Tibial artery (tissue), 4 donors: ENCODE measurements around the gene SF1.

Experiments used
- DNase-seq, 2 donors: peaks; one replicate each; pipeline ENCODE4 v3.0.0-alpha.2; 2019
- H3K27ac ChIP-seq, 2 donors: fragments of 200-600 bp; sonication (generic) in 1 of 2; 1 replicate in 1 of 2; 2 replicates in 1 of 2; pipeline ENCODE4 v1.5.1; 2018 to 2019; ENCODE audit warnings: mild to moderate bottlenecking in 1 of 2
- H3K27me3 ChIP-seq, 2 donors: fragments of 200-600 bp; sonication (generic) in 1 of 2; one replicate each; pipeline versions ENCODE4 v1.5.1 to v1.6.0; 2016 to 2019
- H3K36me3 ChIP-seq, 3 donors: fragments of 200-600 bp; sonication (generic) in 2 of 3; one replicate each; pipeline ENCODE4 v1.5.1; 2016 to 2019; ENCODE audit warnings: mild to moderate bottlenecking in 2 of 3
- H3K4me1 ChIP-seq, 4 donors: fragments of 200-600 bp; sonication (generic) in 2 of 4; 1 replicate in 3 of 4; 2 replicates in 1 of 4; pipeline ENCODE4 v1.5.1; 2016 to 2019
- H3K4me3 ChIP-seq, 2 donors: fragments of 200-600 bp; sonication (generic) in 1 of 2; 1 replicate in 1 of 2; 2 replicates in 1 of 2; pipeline ENCODE4 v1.5.1; 2018 to 2019; ENCODE audit warnings: mild to moderate bottlenecking in 2 of 2
- H3K9me3 ChIP-seq, 3 donors: fragments of 200-600 bp; sonication (generic) in 1 of 3; one replicate each; pipeline ENCODE4 v1.5.1; 2016 to 2019
- CTCF ChIP-seq, 2 experiments: fragments of 200-600 bp in 1 of 2; fragments of 450-650 bp in 1 of 2; IDR thresholded peaks; one replicate each; pipeline ENCODE4 v1.5.1; 2017 to 2019; ENCODE audit warnings: antibody characterized with exemption in 2 of 2, mild to moderate bottlenecking in 1 of 2, moderate library complexity in 1 of 2
- intact Hi-C: fragments of 100-400 bp; cut with DNase I; formaldehyde crosslinking; loops from one replicate; pipeline ENCODE4 v1.15.0; 2023; ENCODE audit warnings: low total_unique reads

Gene SF1

GRCh38 chr11:64754919-64755662, 23.3 kb downstream of the SF1 start:
- TF ChIP-seq CTCF (IDR thresholded peaks at IDR 0.05): no peak
- Histone ChIP-seq H3K9me3 (no peaks in the 10 kb centered on the region), H3K27ac (no peak overlapping the region), H3K36me3 (peaks cover 17 to 56% (median 27%) of the 10 kb centered on the region in 3 donors), H3K4me3 (no peak overlapping the region), H3K4me1 (peaks cover 4 to 19% (median 16%) of the 10 kb centered on the region in 4 donors), H3K27me3 (no peaks in the 10 kb centered on the region)
- intact Hi-C loops: no loop called here
- peak; percentile 13 to 61 for DNase-seq

GRCh38 chr11:64754124-64754918, 24.0 kb downstream of the SF1 start:
- peaks cover 18 to 60% (median 27%) of the 10 kb centered on the region in 3 donors for H3K36me3 ChIP-seq
- DNase-seq: peak in 1 of 2 donors; percentile 14
- no peak overlapping the region for H3K4me3 ChIP-seq
- intact Hi-C loops: no loop called here
- H3K4me1 ChIP-seq: peaks cover 0 to 13% (median 10%) of the 10 kb centered on the region in 4 donors
- TF ChIP-seq CTCF (IDR thresholded peaks at IDR 0.05): no peak
- H3K9me3 ChIP-seq: no peaks in the 10 kb centered on the region
- no peaks in the 10 kb centered on the region for H3K27me3 ChIP-seq
- no peak overlapping the region for H3K27ac ChIP-seq

GRCh38 chr11:64753380-64754123, 24.8 kb downstream of the SF1 start:
- Histone ChIP-seq H3K27ac (no peak overlapping the region), H3K4me3 (no peak overlapping the region), H3K9me3 (no peaks in the 10 kb centered on the region), H3K4me1 (peaks cover 0 to 5% (median 3%) of the 10 kb centered on the region in 4 donors), H3K27me3 (no peaks in the 10 kb centered on the region), H3K36me3 (peaks cover 18 to 60% (median 27%) of the 10 kb centered on the region in 3 donors)
- DNase-seq: peak in 1 of 2 donors; percentile 13
- intact Hi-C loops: no loop called here
- TF ChIP-seq CTCF (IDR thresholded peaks at IDR 0.05): no peak

DNA sequence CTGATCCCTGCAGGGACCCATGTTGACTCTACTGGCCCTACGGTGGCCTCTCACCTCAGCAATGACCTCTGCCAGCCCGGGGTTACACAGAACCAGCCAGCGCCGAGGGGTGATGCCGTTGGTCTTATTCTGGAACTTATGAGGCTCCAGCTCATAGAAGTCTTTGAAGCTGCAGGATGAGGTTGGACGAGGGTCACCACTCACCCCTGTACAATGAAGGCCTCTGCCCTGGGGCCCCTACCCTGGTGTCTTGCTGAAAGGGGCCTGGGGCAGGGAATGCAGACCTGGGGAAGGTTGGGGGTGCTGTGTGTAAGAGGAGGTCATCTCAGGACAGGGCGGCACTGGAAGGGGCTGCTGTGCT, 25.3 kb downstream of the SF1 start:
- Histone ChIP-seq H3K9me3 (no peaks in the 10 kb centered on the region), H3K4me1 (no peaks in the 10 kb centered on the region), H3K27ac (no peak overlapping the region), H3K4me3 (no peak overlapping the region), H3K36me3 (peaks cover 18 to 60% (median 27%) of the 10 kb centered on the region in 3 donors), H3K27me3 (no peaks in the 10 kb centered on the region)
- no peak for TF ChIP-seq CTCF (IDR thresholded peaks at IDR 0.05)
- DNase-seq: peak in 1 of 2 donors; percentile 19
- intact Hi-C loops: no loop called here

- Histone ChIP-seq H3K9me3 (no peaks in the 10 kb centered on the region), H3K27me3 (no peaks in the 10 kb centered on the region), H3K27ac (no peak overlapping the region), H3K36me3 (peaks cover 18 to 60% (median 27%) of the 10 kb centered on the region in 3 donors), H3K4me3 (no peak overlapping the region), H3K4me1 (no peaks in the 10 kb centered on the region)
- intact Hi-C loops: no loop called here
- DNase-seq: peak in 1 of 2 donors; percentile 11
- TF ChIP-seq CTCF (IDR thresholded peaks at IDR 0.05): no peak
Observed at GRCh38 chr11:64752175-64752970, 26.0 kb downstream of the SF1 start.
